PC-9 (cell line): ENCODE results near the gene CYBRD1. TPM values are rescaled to one million over a fixed set of nuclear protein-coding genes. Genes with fewer than 3 reads are reported as not detected.

ENCODE experiments used
- BruUV-seq: library from RNA; stranded (reverse); fragments of 400-500 nt; replicated peaks from 2 replicates; lab custom pipeline; 2021; lab: Mats Ljungman, UMichigan
- CTCF ChIA-PET: fragments of 300-600 bp; sonication (Branson Sonifier 250); formaldehyde crosslinking; loops from one replicate; lab custom pipeline; 2022; ENCODE audit warnings: antibody characterized with exemption; lab: Charles Lee
- POLR2A ChIA-PET: fragments of 300-600 bp; sonication (Branson Sonifier 250); formaldehyde crosslinking; loops from one replicate; lab custom pipeline; 2022; ENCODE audit warnings: antibody characterized with exemption; ENCODE audit not compliant: unreplicated experiment; lab: Charles Lee
- DNase-seq, 2 experiments: peaks; one replicate each; pipeline versions ENCODE4 v3.0.0 to v3.0.0-alpha.2; 2015 to 2022; ENCODE audit warnings: mixed read lengths in 1 of 2
- H2AFZ ChIP-seq: fragments of 200-600 bp; sonication (generic); 2 replicates; pipeline ENCODE4 v1.8.1; 2017; ENCODE audit warnings: antibody characterized with exemption
- H3F3A ChIP-seq: fragments of 200-600 bp; sonication (generic); 2 replicates; pipeline ENCODE4 v1.8.1; 2017; ENCODE audit warnings: antibody characterized with exemption, mild to moderate bottlenecking, low read depth; ENCODE audit not compliant: insufficient read depth
- H3K27ac ChIP-seq: fragments of 200-600 bp; sonication (generic); 2 replicates; pipeline ENCODE4 v1.6.1; 2016; ENCODE audit warnings: mixed run types
- H3K27me3 ChIP-seq: fragments of 200-600 bp; sonication (generic); 2 replicates; pipeline ENCODE4 v1.6.1; 2016; ENCODE audit warnings: low read depth, mixed run types; ENCODE audit not compliant: insufficient read depth
- H3K36me3 ChIP-seq: fragments of 200-600 bp; sonication (generic); 2 replicates; pipeline ENCODE4 v1.6.1; 2016; ENCODE audit warnings: low read depth, mixed run types
- H3K4me1 ChIP-seq: fragments of 200-600 bp; sonication (generic); replicated peaks from 2 replicates; pipeline ENCODE4 v1.6.1; 2016; ENCODE audit warnings: mixed run types; ENCODE audit not compliant: insufficient read depth
- H3K4me2 ChIP-seq: fragments of 200-600 bp; sonication (generic); 2 replicates; pipeline ENCODE4 v1.6.1; 2017; ENCODE audit warnings: mixed run types
- H3K4me3 ChIP-seq: fragments of 200-600 bp; sonication (generic); 2 replicates; pipeline ENCODE4 v1.6.1; 2016; ENCODE audit warnings: mixed run types
- H3K79me2 ChIP-seq: fragments of 200-600 bp; sonication (generic); 2 replicates; pipeline ENCODE4 v1.6.1; 2017; ENCODE audit warnings: low read depth, mixed run types
- H3K9me2 ChIP-seq: fragments of 200-600 bp; sonication (generic); 2 replicates; pipeline ENCODE4 v1.8.1; 2017; ENCODE audit warnings: mild to moderate bottlenecking; ENCODE audit not compliant: insufficient read depth
- H3K9me3 ChIP-seq: fragments of 200-600 bp; sonication (generic); 2 replicates; pipeline ENCODE4 v1.8.1; 2016; ENCODE audit warnings: low read depth; ENCODE audit not compliant: insufficient read depth
- H4K20me1 ChIP-seq: fragments of 200-600 bp; sonication (generic); 2 replicates; pipeline ENCODE4 v1.8.1; 2017; ENCODE audit not compliant: insufficient read depth
- CTCF ChIP-seq: fragments of 200-600 bp; sonication (generic); conservative IDR thresholded peaks from 2 replicates; pipeline ENCODE4 v1.6.1; 2017; ENCODE audit warnings: mixed run types, antibody characterized with exemption, mild to moderate bottlenecking, moderate library complexity
- EZH2 ChIP-seq: fragments of 200-600 bp; sonication (generic); IDR thresholded peaks from 2 replicates; pipeline ENCODE4 v1.8.0; 2017; ENCODE audit warnings: antibody characterized with exemption, low read depth
- intact Hi-C: fragments of 100-400 bp; cut with micrococcal nuclease; formaldehyde crosslinking; loops from one replicate; pipeline ENCODE4 v1.10.0; 2022; ENCODE audit not compliant: unreplicated experiment
- total RNA-seq: library from RNA; stranded (reverse); gene quantifications from 2 replicates; pipeline ENCODE4 v1.2.3, GENCODE V29; 2021

CYBRD1 gene
- total RNA-seq, 1 experiment from 2014 or later: 125 TPM

- ChIA-PET POLR2A (no interaction called here), CTCF (no interaction called here)
- intact Hi-C loops: no loop called here
- TF ChIP-seq EZH2 (no peak), CTCF (no peak)
- Histone ChIP-seq H3K9me2 (no peaks in the 10 kb centered on the region), H3K79me2 (no peaks in the 10 kb centered on the region), H3K4me1 (no peaks in the 10 kb centered on the region), H3K27me3 (no peaks in the 10 kb centered on the region), H4K20me1 (no peaks in the 10 kb centered on the region), H3F3A (no peaks in the 10 kb centered on the region), H3K9me3 (no peaks in the 10 kb centered on the region), H3K27ac (no peak overlapping the region), H2AFZ (no peak overlapping the region), H3K4me2 (no peak overlapping the region), H3K4me3 (no peak overlapping the region), H3K36me3 (0 out of 2 replicates have a peak, but pooled peaks cover 4% of the 10 kb centered on the region)
- no peak for DNase-seq
- BruUV-seq: no TSS peak
These were observed 43.0 kb upstream of the CYBRD1 start for GRCh38 chr2:171479154-171479814.

GRCh38 chr2:171480908-171481307, 41.4 kb upstream of the CYBRD1 start:
- no peaks in the 10 kb centered on the region for H3F3A ChIP-seq
- H3K9me2 ChIP-seq: no peaks in the 10 kb centered on the region
- H4K20me1 ChIP-seq: no peaks in the 10 kb centered on the region
- no peaks in the 10 kb centered on the region for H3K79me2 ChIP-seq
- TF ChIP-seq EZH2 (no peak), CTCF (no peak)
- H3K27me3 ChIP-seq: no peaks in the 10 kb centered on the region
- intact Hi-C loops: no loop called here
- H3K27ac ChIP-seq: no peak overlapping the region
- ChIA-PET CTCF (no interaction called here), POLR2A (no interaction called here)
- no peaks in the 10 kb centered on the region for H3K4me1 ChIP-seq
- H3K4me3 ChIP-seq: no peak overlapping the region
- BruUV-seq: no TSS peak
- DNase-seq: no peak
- no peaks in the 10 kb centered on the region for H3K9me3 ChIP-seq
- H2AFZ ChIP-seq: no peak overlapping the region
- H3K4me2 ChIP-seq: no peak overlapping the region
- H3K36me3 ChIP-seq: 0 out of 2 replicates have a peak, but pooled peaks cover 4% of the 10 kb centered on the region

DNA sequence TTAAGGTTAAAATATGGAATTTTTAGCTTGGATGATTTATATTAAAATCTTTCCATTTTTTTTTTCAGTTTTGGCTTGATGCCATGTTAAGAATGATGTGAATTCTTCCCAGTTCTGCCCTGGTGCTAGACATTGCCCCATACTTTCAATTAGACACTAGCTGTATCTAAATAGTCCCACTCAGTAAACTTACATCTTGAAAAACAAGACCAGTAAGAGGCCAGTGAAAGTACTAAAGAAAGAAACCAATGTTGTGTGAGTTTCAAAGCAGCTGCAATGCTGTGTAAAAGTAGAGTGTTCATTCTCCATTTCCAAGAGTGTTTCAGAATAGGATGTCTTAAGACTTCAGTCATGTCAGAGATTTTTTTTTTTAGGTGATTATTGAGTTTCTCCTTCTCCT, 40.0 kb upstream of the CYBRD1 start:
- ChIA-PET CTCF (interaction anchor here (0.6 kb wide), 1 partner anchor 1222 kb away, joined by 3 read pairs; no protein-coding TSS in a partner anchor), POLR2A (interaction anchor here (0.7 kb wide), 1 partner anchor 1196 kb away, joined by 15 read pairs; no protein-coding TSS in a partner anchor)
- no TSS peak for BruUV-seq
- no peaks in the 10 kb centered on the region for H3K9me2 ChIP-seq
- no peaks in the 10 kb centered on the region for H3K9me3 ChIP-seq
- H3K4me2 ChIP-seq: no peak overlapping the region
- TF ChIP-seq CTCF (no peak), EZH2 (no peak)
- no peaks in the 10 kb centered on the region for H4K20me1 ChIP-seq
- no peak overlapping the region for H2AFZ ChIP-seq
- no peak overlapping the region for H3K27ac ChIP-seq
- 0 out of 2 replicates have a peak, but pooled peaks cover 4% of the 10 kb centered on the region for H3K36me3 ChIP-seq
- no peak for DNase-seq
- no peaks in the 10 kb centered on the region for H3K4me1 ChIP-seq
- H3K4me3 ChIP-seq: no peak overlapping the region
- H3K27me3 ChIP-seq: no peaks in the 10 kb centered on the region
- H3K79me2 ChIP-seq: no peaks in the 10 kb centered on the region
- H3F3A ChIP-seq: no peaks in the 10 kb centered on the region
- intact Hi-C loops: no loop called here
